Activated T-cell treated with anti-CD3 and anti-CD28 coated beads, Interleukin-2, amount 50 U/mL, for 48 hours (primary cell): ENCODE measurements around the gene SCAPER.
"Not testable (repeated sequence)": the region's sequence is repeated elsewhere in the genome, so short reads cannot be mapped to it uniquely, and the experiment has no call there.

Experiments used
- DNase-seq, 2 experiments: peaks; one replicate each; pipeline ENCODE4 v3.0.0-alpha.2; 2020

The SCAPER gene

DNA sequence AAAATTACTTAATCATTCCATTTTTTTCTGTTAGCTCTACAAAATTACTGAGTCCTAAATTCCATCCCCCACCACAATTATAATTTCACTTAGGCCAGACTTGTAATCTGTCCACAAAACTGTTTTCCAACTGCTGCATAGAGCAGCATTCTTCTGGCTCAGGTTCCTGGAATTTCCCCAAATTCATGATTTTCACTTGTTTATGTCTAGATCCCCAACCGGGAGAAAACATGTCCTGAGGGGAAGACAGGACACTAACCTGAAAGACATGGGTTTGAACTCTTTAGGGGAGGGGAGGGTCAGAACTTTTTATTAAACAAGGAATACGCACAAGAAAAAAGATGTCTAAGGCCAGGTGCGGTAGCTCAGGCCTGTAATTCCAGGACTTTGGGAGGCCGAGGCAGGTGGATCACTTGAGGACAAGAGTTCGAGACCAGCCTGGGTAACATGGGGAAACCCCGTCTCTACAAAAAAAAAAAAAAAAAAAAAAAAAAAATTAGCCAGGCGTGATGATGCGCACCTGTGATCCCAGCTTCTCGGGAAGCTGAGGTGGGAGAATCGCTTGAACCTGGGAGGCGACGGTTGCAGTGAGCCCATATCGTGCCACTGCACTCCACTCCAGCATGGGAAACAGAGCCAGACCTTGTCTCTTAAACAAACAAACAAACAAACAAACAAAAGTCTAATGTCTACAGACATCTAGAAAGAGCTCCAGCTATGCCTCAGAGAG is 595.4 kb downstream of the SCAPER start:
- DNase-seq: no peak

DNA sequence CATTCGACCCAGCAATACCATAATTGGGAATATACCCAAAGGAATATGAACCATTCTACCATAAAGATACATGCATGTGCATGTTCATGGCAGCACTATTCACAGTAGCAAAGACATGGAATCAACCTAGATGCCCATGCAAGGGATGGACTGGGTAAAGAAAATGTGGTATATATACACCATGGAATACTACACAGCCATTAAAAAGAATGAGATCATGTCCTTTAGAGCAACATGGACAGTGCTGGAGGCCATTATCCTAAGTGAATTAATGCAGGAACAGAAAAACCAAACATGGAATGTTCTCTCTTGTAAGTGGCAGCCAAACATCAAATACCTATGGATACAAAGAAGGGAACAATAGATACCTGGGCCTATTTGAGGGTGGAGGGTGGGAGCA is 601.2 kb downstream of the SCAPER start:
- DNase-seq: no peak

DNA sequence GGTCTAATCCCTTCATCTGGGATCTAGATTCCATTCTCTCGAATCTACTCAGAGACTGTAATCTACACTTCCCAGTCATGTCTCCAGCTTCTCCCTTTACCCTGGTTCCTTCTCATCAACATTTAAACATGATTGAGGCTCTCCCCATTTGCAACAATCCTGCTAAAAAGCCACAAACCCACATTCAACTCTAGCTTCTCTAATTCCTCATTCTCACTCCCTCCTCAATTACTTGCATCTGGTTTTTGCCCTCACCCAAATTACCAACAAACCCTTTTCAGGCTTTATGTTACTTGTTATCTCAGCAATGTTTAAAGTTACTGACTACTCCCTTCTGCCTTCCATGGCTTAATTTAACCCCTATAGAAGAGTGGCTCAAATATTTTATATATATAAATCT is 605.4 kb downstream of the SCAPER start:
- no peak for DNase-seq

DNA sequence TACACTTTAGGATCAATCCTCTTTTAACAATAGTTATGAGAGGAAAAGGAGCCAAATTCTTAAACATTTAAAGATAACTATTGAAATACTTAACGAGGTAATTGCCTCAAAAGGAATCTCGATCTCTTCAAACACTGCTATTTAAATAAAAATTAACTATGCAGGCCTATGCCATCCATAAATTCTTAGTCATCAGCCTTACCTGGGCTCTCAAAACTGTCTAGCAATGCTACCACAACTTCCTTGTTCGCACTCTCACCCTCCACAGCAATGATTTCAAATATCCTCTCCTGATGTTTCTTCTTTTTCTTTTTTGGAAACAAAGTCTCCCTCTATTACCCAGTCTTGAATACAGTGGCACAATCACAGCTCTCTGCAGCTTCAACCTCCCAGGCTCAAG is 606.2 kb downstream of the SCAPER start:
- DNase-seq: no peak

DNA sequence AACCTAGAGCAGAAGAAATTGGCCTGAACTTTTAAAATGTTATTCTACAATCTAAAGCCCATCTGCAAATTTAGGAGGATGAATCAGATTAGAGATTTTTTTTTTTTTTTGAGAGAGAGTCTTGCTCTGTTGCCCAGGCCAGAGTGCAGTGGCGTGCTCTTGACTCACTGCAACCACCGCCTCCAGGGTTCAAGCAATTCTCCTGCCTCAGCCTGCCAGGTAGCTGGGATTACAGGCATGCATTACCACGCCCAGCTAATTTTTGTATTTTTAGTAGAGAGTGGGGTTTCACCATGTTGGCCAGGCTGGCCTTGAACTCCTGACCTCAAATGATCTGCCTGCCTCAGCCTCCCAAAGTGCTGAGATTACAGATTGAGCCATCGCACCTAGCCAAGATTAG is 607.2 kb downstream of the SCAPER start:
- DNase-seq: not testable (repeated sequence)
